ENCODE results near the gene YPEL5.
A peak's percentile ranks its signal among the peaks of the same experiment; 100 is the strongest.

The YPEL5 gene

DNA sequence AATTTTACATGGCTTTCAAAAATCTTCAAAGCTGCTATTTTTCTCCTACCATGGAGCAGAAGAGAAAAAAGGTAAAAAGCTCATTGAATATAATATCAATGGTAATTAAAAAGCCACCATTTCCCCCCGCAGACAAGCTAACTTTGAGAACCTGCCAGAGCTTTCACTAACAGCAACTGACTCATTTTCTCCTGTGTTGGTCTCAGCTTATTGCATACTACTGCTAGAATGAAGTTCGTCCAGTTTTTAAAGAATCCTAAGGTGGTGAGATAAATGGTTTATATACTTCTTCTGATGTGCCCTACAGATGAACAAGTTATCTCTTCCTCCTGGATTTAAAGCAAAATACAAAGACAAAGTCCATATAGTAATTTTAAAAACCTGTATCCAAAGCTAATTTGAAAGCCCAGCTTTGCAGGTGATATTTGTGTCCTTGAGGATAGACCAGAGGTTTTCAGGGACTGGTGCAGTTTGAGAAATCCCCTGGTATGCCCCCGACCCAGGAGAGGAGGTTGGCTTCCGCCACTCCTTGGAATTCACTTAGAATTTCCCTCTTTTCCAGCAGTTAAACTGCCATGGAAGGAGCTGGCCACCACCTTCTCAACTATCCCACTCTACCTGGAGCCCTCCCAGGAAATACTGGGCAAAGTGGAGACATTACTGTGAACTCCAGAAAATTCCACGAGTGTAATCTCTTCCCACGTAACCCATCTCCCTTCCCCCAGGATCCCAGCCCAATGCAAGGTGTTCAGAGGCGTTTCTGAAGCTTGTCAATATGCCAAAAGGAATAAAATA, 17.5 kb downstream of the YPEL5 start:
- TF ChIP-seq, protein P1, sequence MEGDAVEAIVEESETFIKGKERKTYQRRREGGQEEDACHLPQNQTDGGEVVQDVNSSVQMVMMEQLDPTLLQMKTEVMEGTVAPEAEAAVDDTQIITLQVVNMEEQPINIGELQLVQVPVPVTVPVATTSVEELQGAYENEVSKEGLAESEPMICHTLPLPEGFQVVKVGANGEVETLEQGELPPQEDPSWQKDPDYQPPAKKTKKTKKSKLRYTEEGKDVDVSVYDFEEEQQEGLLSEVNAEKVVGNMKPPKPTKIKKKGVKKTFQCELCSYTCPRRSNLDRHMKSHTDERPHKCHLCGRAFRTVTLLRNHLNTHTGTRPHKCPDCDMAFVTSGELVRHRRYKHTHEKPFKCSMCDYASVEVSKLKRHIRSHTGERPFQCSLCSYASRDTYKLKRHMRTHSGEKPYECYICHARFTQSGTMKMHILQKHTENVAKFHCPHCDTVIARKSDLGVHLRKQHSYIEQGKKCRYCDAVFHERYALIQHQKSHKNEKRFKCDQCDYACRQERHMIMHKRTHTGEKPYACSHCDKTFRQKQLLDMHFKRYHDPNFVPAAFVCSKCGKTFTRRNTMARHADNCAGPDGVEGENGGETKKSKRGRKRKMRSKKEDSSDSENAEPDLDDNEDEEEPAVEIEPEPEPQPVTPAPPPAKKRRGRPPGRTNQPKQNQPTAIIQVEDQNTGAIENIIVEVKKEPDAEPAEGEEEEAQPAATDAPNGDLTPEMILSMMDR (IDR thresholded peaks at IDR 0.05; ENCODE audit: poor library complexity, severe bottlenecking), result no peak
- Histone ChIP-seq H3K36me3 (ENCODE audit: low read depth) (peaks cover 12% of the 10 kb centered on the region), H3K27me3 (ENCODE audit: insufficient read depth, poor library complexity, severe bottlenecking) (no peaks in the 10 kb centered on the region), H3K4me3 (ENCODE audit: severe bottlenecking) (no peak overlapping the region), H3K4me1 (ENCODE audit: insufficient read depth, poor library complexity, severe bottlenecking) (no peaks in the 10 kb centered on the region), H3K9me3 (ENCODE audit: severe bottlenecking) (no peaks in the 10 kb centered on the region), H3K27ac (ENCODE audit: poor library complexity, severe bottlenecking) (no peak overlapping the region)
- no peak for ATAC-seq (ENCODE audit: low read depth)
- DNase-seq (ENCODE audit: low spot score), result no peak

- no peaks in the 10 kb centered on the region for H3K9me3 ChIP-seq (ENCODE audit: severe bottlenecking)
- peak; percentile 92 for ATAC-seq (ENCODE audit: low read depth)
- no peak overlapping the region for H3K4me3 ChIP-seq (ENCODE audit: severe bottlenecking)
- H3K27me3 ChIP-seq (ENCODE audit: insufficient read depth, poor library complexity, severe bottlenecking), result no peaks in the 10 kb centered on the region
- TF ChIP-seq, protein P1 (IDR thresholded peaks at IDR 0.05; ENCODE audit: poor library complexity, severe bottlenecking), result peak; percentile 95
- peaks cover 5% of the 10 kb centered on the region for H3K36me3 ChIP-seq (ENCODE audit: low read depth)
- no peak for DNase-seq (ENCODE audit: low spot score)
- H3K27ac ChIP-seq (ENCODE audit: poor library complexity, severe bottlenecking), result no peak overlapping the region
- H3K4me1 ChIP-seq (ENCODE audit: insufficient read depth, poor library complexity, severe bottlenecking), result no peaks in the 10 kb centered on the region
Observed at GRCh38 chr2:30165050-30165520, 18.3 kb downstream of the YPEL5 start.

DNA sequence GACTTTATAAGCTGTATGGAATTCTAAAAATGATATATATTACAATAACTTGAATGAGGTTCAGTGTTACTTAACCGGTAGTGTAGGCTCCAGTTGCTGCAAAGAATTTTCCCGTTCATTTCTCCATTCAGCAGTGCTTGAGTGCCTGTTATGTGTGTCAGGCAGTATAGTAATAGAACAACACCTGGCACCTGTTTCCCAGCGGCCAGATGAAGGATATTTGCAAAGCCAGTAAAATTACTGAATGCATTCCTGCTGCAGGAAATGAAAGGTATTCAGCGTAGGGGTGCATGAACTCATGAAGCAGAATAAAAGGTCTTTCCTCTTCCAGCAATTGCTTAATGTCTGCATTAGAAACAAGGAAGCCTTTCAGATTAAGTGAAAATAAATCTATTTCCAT, 18.8 kb downstream of the YPEL5 start:
- TF ChIP-seq, protein P1 (IDR thresholded peaks at IDR 0.05; ENCODE audit: poor library complexity, severe bottlenecking), result no peak
- Histone ChIP-seq H3K9me3 (ENCODE audit: severe bottlenecking) (no peaks in the 10 kb centered on the region), H3K4me3 (ENCODE audit: severe bottlenecking) (no peak overlapping the region), H3K36me3 (ENCODE audit: low read depth) (no peaks in the 10 kb centered on the region; the same call in 1 of the 2 replicates), H3K27me3 (ENCODE audit: insufficient read depth, poor library complexity, severe bottlenecking) (no peaks in the 10 kb centered on the region), H3K27ac (ENCODE audit: poor library complexity, severe bottlenecking) (no peak overlapping the region), H3K4me1 (ENCODE audit: insufficient read depth, poor library complexity, severe bottlenecking) (no peaks in the 10 kb centered on the region)
- DNase-seq (ENCODE audit: low spot score), result no peak
- no peak for ATAC-seq (ENCODE audit: low read depth)

GRCh38 chr2:30172627-30173026, 25.8 kb downstream of the YPEL5 start:
- Histone ChIP-seq H3K9me3 (ENCODE audit: severe bottlenecking) (no peaks in the 10 kb centered on the region), H3K36me3 (ENCODE audit: low read depth) (no peaks in the 10 kb centered on the region), H3K4me1 (ENCODE audit: insufficient read depth, poor library complexity, severe bottlenecking) (no peaks in the 10 kb centered on the region), H3K4me3 (ENCODE audit: severe bottlenecking) (no peak overlapping the region), H3K27ac (ENCODE audit: poor library complexity, severe bottlenecking) (no peak overlapping the region), H3K27me3 (ENCODE audit: insufficient read depth, poor library complexity, severe bottlenecking) (no peaks in the 10 kb centered on the region)
- TF ChIP-seq, protein P1 (IDR thresholded peaks at IDR 0.05; ENCODE audit: poor library complexity, severe bottlenecking), result no peak
- DNase-seq (ENCODE audit: low spot score) (no peak), ATAC-seq (ENCODE audit: low read depth) (no peak)

DNA sequence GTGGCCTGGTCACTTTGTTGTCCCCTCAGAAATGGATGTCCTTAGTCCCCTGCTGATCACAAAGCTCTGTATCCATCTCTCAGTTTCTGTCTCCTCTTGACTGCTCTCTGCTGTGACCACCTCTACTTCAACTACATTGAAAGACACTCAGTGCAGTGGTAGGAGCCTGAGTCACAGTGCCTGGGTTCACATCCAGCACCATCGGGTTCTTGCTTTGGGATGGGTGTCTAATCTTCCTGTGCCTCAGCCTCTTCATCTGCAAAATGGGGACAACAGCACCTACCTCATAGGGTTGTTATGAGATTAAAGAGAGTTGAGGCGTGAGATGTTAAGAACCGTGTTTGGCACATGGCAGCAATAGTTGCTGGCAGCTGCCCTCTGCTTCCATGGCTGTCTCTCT, 30.6 kb downstream of the YPEL5 start:
- ATAC-seq (ENCODE audit: low read depth), result no peak
- Histone ChIP-seq H3K9me3 (ENCODE audit: severe bottlenecking) (no peaks in the 10 kb centered on the region), H3K27ac (ENCODE audit: poor library complexity, severe bottlenecking) (no peak overlapping the region), H3K36me3 (ENCODE audit: low read depth) (no peaks in the 10 kb centered on the region), H3K4me3 (ENCODE audit: severe bottlenecking) (no peak overlapping the region), H3K4me1 (ENCODE audit: insufficient read depth, poor library complexity, severe bottlenecking) (peaks cover 4% of the 10 kb centered on the region), H3K27me3 (ENCODE audit: insufficient read depth, poor library complexity, severe bottlenecking) (no peaks in the 10 kb centered on the region)
- TF ChIP-seq, protein P1 (IDR thresholded peaks at IDR 0.05; ENCODE audit: poor library complexity, severe bottlenecking), result no peak
- no peak for DNase-seq (ENCODE audit: low spot score)
